PC-3 (cell line): ENCODE data around the gene SH2D2A. TPM values are rescaled to one million over a fixed set of nuclear protein-coding genes. Genes with fewer than 3 reads are reported as not detected.

ENCODE experiments used
- ATAC-seq: fragments of 200-7000 bp; cut with Tn5 transposase; 2 replicates; pipeline ENCODE4 v1.9.1; 2020; ENCODE audit warnings: mild to moderate bottlenecking, moderate library complexity
- BruUV-seq: library from RNA; stranded (reverse); fragments of 400-500 nt; replicated peaks from 2 replicates; lab custom pipeline; 2021; lab: Mats Ljungman, UMichigan
- CTCF ChIA-PET: fragments of 300-600 bp; sonication (Branson Sonifier 250); formaldehyde crosslinking; loops from one replicate; lab custom pipeline; 2022; ENCODE audit warnings: antibody characterized with exemption; lab: Charles Lee
- POLR2A ChIA-PET: fragments of 300-600 bp; sonication (Branson Sonifier 250); formaldehyde crosslinking; loops from one replicate; lab custom pipeline; 2022; ENCODE audit warnings: antibody characterized with exemption; ENCODE audit not compliant: unreplicated experiment; lab: Charles Lee
- DNase-seq: peaks from one replicate; pipeline ENCODE4 v3.0.0-alpha.2; 2015
- H2AFZ ChIP-seq: fragments of 300-600 bp; sonication (generic); 2 replicates; pipeline ENCODE4 v1.6.0; 2016; ENCODE audit warnings: antibody characterized with exemption, low read length
- H3F3A ChIP-seq: fragments of 300-600 bp; sonication (generic); one replicate; pipeline ENCODE4 v1.6.0; 2017; ENCODE audit warnings: antibody characterized with exemption, low read length, control low read depth, mild to moderate bottlenecking; ENCODE audit not compliant: unreplicated experiment
- H3K27ac ChIP-seq: fragments of 300-600 bp; sonication (generic); 2 replicates; pipeline ENCODE4 v1.5.1; 2016; ENCODE audit warnings: mild to moderate bottlenecking, low read length
- H3K27me3 ChIP-seq: fragments of 300-600 bp; sonication (generic); 2 replicates; pipeline ENCODE4 v1.6.1; 2016; ENCODE audit warnings: low read length, mixed read lengths
- H3K36me3 ChIP-seq: fragments of 300-600 bp; sonication (generic); 2 replicates; pipeline ENCODE4 v1.6.1; 2016; ENCODE audit warnings: low read depth, mixed run types, low read length, mixed read lengths
- H3K4me1 ChIP-seq: fragments of 300-600 bp; sonication (generic); 2 replicates; pipeline ENCODE4 v1.5.1; 2016; ENCODE audit warnings: low read length; ENCODE audit not compliant: insufficient read depth
- H3K4me2 ChIP-seq: fragments of 300-600 bp; sonication (generic); 2 replicates; pipeline ENCODE4 v1.6.0; 2016; ENCODE audit warnings: low read length
- H3K4me3 ChIP-seq: fragments of 300-600 bp; sonication (generic); 2 replicates; pipeline ENCODE4 v1.5.1; 2016; ENCODE audit warnings: mild to moderate bottlenecking, low read length, mixed read lengths
- H3K79me2 ChIP-seq: fragments of 300-600 bp; sonication (generic); 2 replicates; pipeline ENCODE4 v1.6.1; 2017; ENCODE audit warnings: low read length, mixed read lengths
- H3K9ac ChIP-seq: fragments of 300-600 bp; sonication (generic); 2 replicates; pipeline ENCODE4 v1.6.0; 2016; ENCODE audit warnings: mild to moderate bottlenecking, low read length
- H3K9me2 ChIP-seq: fragments of 300-600 bp; sonication (generic); replicated peaks from 2 replicates; pipeline ENCODE4 v1.6.1; 2016; ENCODE audit warnings: mixed run types, low read length, mixed read lengths
- H3K9me3 ChIP-seq: fragments of 300-600 bp; sonication (generic); 2 replicates; pipeline ENCODE4 v1.6.1; 2016; ENCODE audit warnings: low read length, mixed read lengths
- H4K20me1 ChIP-seq: fragments of 300-600 bp; sonication (generic); 2 replicates; pipeline ENCODE4 v1.6.1; 2016; ENCODE audit warnings: low read length, mixed read lengths
- CTCF ChIP-seq: fragments of 300-600 bp; sonication (generic); conservative IDR thresholded peaks from 2 replicates; pipeline ENCODE4 v1.5.1; 2017; ENCODE audit warnings: antibody characterized with exemption, low read depth, mild to moderate bottlenecking, low read length
- EZH2 ChIP-seq: fragments of 300-600 bp; sonication (generic); IDR thresholded peaks from one replicate; pipeline ENCODE4 v1.6.1; 2017; ENCODE audit warnings: antibody characterized with exemption, mild to moderate bottlenecking, low read length; ENCODE audit not compliant: unreplicated experiment
- EZH2phosphoT487 ChIP-seq: fragments of 300-600 bp; sonication (generic); IDR thresholded peaks from 2 replicates; pipeline ENCODE4 v1.6.1; 2018; ENCODE audit warnings: mild to moderate bottlenecking, antibody characterized with exemption, low read length, borderline replicate concordance
- intact Hi-C: fragments of 100-400 bp; cut with micrococcal nuclease; formaldehyde crosslinking; loops from 2 replicates; pipeline ENCODE4 v1.9.0; 2023
- total RNA-seq: library from RNA; depleted of rRNA; stranded (reverse); fragments of >200 nt; gene quantifications from 2 replicates; pipeline ENCODE4 v1.2.3, GENCODE V29; 2014

Gene SH2D2A
- total RNA-seq, 1 experiment from 2014 or later, result 6.9 TPM

- H3K9me3 ChIP-seq, result no peaks in the 10 kb centered on the region
- BruUV-seq, result no TSS peak
- no peaks in the 10 kb centered on the region for H3K27me3 ChIP-seq
- no peak overlapping the region for H3K4me3 ChIP-seq
- CTCF ChIA-PET, result no interaction called here
- H3F3A ChIP-seq, result no peaks in the 10 kb centered on the region
- H3K27ac ChIP-seq, result no peak overlapping the region
- POLR2A ChIA-PET, result no interaction called here
- H2AFZ ChIP-seq, result no peak overlapping the region
- H3K9me2 ChIP-seq, result no peaks in the 10 kb centered on the region
- H4K20me1 ChIP-seq, result no peaks in the 10 kb centered on the region
- no peak overlapping the region for H3K4me2 ChIP-seq
- H3K4me1 ChIP-seq, result no peaks in the 10 kb centered on the region
- no peaks in the 10 kb centered on the region for H3K79me2 ChIP-seq
- DNase-seq (no peak), ATAC-seq (no peak)
- H3K36me3 ChIP-seq, result peaks cover 3% of the 10 kb centered on the region; the same call in 1 of the 2 replicates
- TF ChIP-seq EZH2phosphoT487 (no peak), EZH2 (no peak), CTCF (no peak)
- intact Hi-C loops, result no loop called here
- H3K9ac ChIP-seq, result no peak overlapping the region
Observed at GRCh38 chr1:156806512-156807440, 9.9 kb downstream of the SH2D2A start.

DNA sequence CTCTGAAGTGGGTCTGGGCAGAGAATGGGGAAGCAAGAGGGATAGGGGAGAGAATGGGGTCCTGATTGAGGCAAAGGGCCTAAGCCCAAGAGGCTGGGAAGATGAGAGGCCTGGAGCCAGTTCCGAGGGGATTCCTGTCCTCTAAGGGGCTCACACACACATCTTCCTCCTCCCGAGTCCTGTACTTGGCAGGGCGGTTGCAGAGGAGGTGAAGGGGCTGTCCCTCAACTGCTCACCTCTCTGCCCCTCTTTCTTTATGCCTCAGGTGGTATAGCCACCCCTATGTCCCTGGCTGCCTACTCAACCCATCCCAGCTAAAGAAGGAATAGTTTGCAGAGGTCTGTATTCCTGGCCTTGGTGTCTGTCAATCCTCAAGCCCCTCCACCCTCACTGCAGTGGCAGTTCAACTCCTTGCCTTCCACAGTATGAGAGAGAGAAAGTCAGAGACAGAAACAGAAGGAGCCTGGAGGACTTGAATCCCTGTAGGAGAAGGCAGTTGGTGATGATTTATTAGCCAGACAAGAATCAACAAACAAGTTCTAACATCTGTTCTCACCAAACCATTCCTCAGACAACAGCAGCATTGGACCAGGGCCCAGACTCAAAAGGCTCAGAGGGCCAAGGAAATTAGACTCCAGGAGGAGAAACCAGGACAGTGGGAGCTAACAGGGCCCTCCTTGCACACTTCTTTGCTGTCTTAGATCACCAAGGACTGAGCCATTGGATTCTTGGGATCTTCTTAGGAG, 10.7 kb downstream of the SH2D2A start:
- intact Hi-C loops, result no loop called here
- CTCF ChIA-PET, result no interaction called here

More for the DNA sequence above, 10.7 kb downstream of the SH2D2A start:
- Histone ChIP-seq H3K4me3 (no peak overlapping the region), H3K27me3 (no peaks in the 10 kb centered on the region), H3K36me3 (peaks cover 10% of the 10 kb centered on the region; the same call in 1 of the 2 replicates), H2AFZ (no peak overlapping the region), H4K20me1 (no peaks in the 10 kb centered on the region), H3K79me2 (no peaks in the 10 kb centered on the region), H3K9me2 (no peaks in the 10 kb centered on the region), H3F3A (no peaks in the 10 kb centered on the region), H3K27ac (no peak overlapping the region), H3K9me3 (no peaks in the 10 kb centered on the region), H3K4me1 (no peaks in the 10 kb centered on the region), H3K9ac (no peak overlapping the region), H3K4me2 (no peak overlapping the region)
- TF ChIP-seq EZH2phosphoT487 (no peak), CTCF (no peak)
- no TSS peak for BruUV-seq
- ATAC-seq (no peak), DNase-seq (no peak)
- POLR2A ChIA-PET, result no interaction called here
